Left ventricle myocardium inferior (tissue), 1 donor: ENCODE measurements around the gene SLC1A1. TPM values are rescaled to one million over a fixed set of nuclear protein-coding genes. Genes with fewer than 3 reads are reported as not detected.
A peak's percentile ranks its signal among the peaks of the same experiment; 100 is the strongest.

Experiments
- DNase-seq: peaks from one replicate; pipeline ENCODE4 v3.0.0-alpha.2; 2020
- H3K27ac ChIP-seq: fragments of 200-600 bp; replicated peaks from 2 replicates; pipeline ENCODE4 v1.8.0; 2021
- H3K27me3 ChIP-seq: fragments of 200-600 bp; 2 replicates; pipeline ENCODE4 v1.8.0; 2021; ENCODE audit warnings: low read depth
- H3K36me3 ChIP-seq: fragments of 200-600 bp; 2 replicates; pipeline ENCODE4 v1.8.0; 2021
- H3K4me1 ChIP-seq: fragments of 200-600 bp; 2 replicates; pipeline ENCODE4 v1.8.0; 2021
- H3K4me3 ChIP-seq: fragments of 200-600 bp; 2 replicates; pipeline ENCODE4 v1.8.0; 2021; ENCODE audit warnings: mild to moderate bottlenecking, moderate library complexity
- H3K9me3 ChIP-seq: fragments of 200-600 bp; replicated peaks from 2 replicates; pipeline ENCODE4 v1.8.0; 2021
- CTCF ChIP-seq: fragments of 200-600 bp; IDR thresholded peaks from 2 replicates; pipeline ENCODE4 v1.8.0; 2021; ENCODE audit warnings: antibody characterized with exemption, mild to moderate bottlenecking, borderline replicate concordance
- intact Hi-C: fragments of 100-400 bp; cut with micrococcal nuclease; formaldehyde crosslinking; loops from one replicate; pipeline ENCODE4 v1.11.0; 2022
- total RNA-seq: library from RNA; stranded (reverse); fragmentation: NEBNext Ultra II Directional; extraction: Animal tissue kit (Norgen Biotek cat#: 25700); gene quantifications from one replicate; pipeline ENCODE4 v1.2.1, GENCODE V29; 2021
- donor health status: DM: no; HTN: yes; CAD: no; lungs with severe emphysema.

SLC1A1 gene
- total RNA-seq, 1 donor from 2014 or later: 3.1 TPM

GRCh38 chr9:4464911-4465513 lies 25.3 kb upstream of the SLC1A1 start:
- Histone ChIP-seq H3K27ac (no peak overlapping the region), H3K4me1 (no peaks in the 10 kb centered on the region), H3K4me3 (no peak overlapping the region), H3K9me3 (peaks cover 19% of the 10 kb centered on the region), H3K27me3 (peaks cover 5% of the 10 kb centered on the region), H3K36me3 (no peaks in the 10 kb centered on the region)
- no peak for TF ChIP-seq CTCF
- DNase-seq: no peak
- intact Hi-C loops: no loop called here

GRCh38 chr9:4465910-4466309 lies 24.4 kb upstream of the SLC1A1 start:
- H3K27me3 ChIP-seq: peaks cover 5% of the 10 kb centered on the region
- H3K36me3 ChIP-seq: no peaks in the 10 kb centered on the region
- intact Hi-C loops: no loop called here
- no peak for TF ChIP-seq CTCF
- H3K27ac ChIP-seq: no peak overlapping the region
- H3K9me3 ChIP-seq: peaks cover 19% of the 10 kb centered on the region
- no peaks in the 10 kb centered on the region for H3K4me1 ChIP-seq
- no peak for DNase-seq
- no peak overlapping the region for H3K4me3 ChIP-seq

GRCh38 chr9:4475301-4475700 lies 15.0 kb upstream of the SLC1A1 start:
- Histone ChIP-seq H3K4me1 (no peaks in the 10 kb centered on the region), H3K27ac (no peak overlapping the region), H3K36me3 (no peaks in the 10 kb centered on the region), H3K27me3 (no peaks in the 10 kb centered on the region), H3K4me3 (no peak overlapping the region), H3K9me3 (peaks cover 4% of the 10 kb centered on the region)
- no peak for TF ChIP-seq CTCF
- no peak for DNase-seq
- intact Hi-C loops: no loop called here

GRCh38 chr9:4486176-4486575 lies 4.1 kb upstream of the SLC1A1 start:
- Histone ChIP-seq H3K27ac (no peak overlapping the region), H3K27me3 (peaks cover 4% of the 10 kb centered on the region), H3K4me3 (no peak overlapping the region), H3K4me1 (peaks cover 19% of the 10 kb centered on the region), H3K36me3 (no peaks in the 10 kb centered on the region), H3K9me3 (no peaks in the 10 kb centered on the region)
- no peak for DNase-seq
- no peak for TF ChIP-seq CTCF
- intact Hi-C loops: no loop called here

- no peak for TF ChIP-seq CTCF
- Histone ChIP-seq H3K27me3 (peaks cover 23% of the 10 kb centered on the region), H3K9me3 (no peaks in the 10 kb centered on the region), H3K36me3 (no peaks in the 10 kb centered on the region), H3K4me1 (peaks cover 26% of the 10 kb centered on the region), H3K27ac (peak overlapping the region; percentile 75), H3K4me3 (peak overlapping the region; percentile 89)
- intact Hi-C loops: no loop called here
- DNase-seq: no peak
Observed at GRCh38 chr9:4489562-4489918, 728 bp upstream of the SLC1A1 start.
